ENCODE measurements around the gene CAMK2A.

CAMK2A gene

GRCh38 chr5:150204590-150204960 lies 85.0 kb downstream of the CAMK2A start (continued):
- TF ChIP-seq ZNF518A (tag by site-specific recombination; conservative IDR thresholded peaks at IDR 0.05; ENCODE audit: low read depth) (no peak), ZFHX2 (tag by site-specific recombination; conservative IDR thresholded peaks at IDR 0.05) (no peak), HOXA7 (CRISPR knock-in tag; IDR thresholded peaks at IDR 0.05; ENCODE audit: borderline replicate concordance) (no peak)

GRCh38 chr5:150203832-150204589 lies 85.6 kb downstream of the CAMK2A start:
- ChIA-PET CTCF (interaction anchor here (0.8 kb wide), 1 partner anchor 15 kb away, joined by 3 read pairs; no protein-coding TSS in a partner anchor), POLR2A (no interaction called here)
- no peak for TF ChIP-seq ZNF514 (tag by site-specific recombination; IDR thresholded peaks at IDR 0.05)
- TF ChIP-seq ZSCAN4 (tag by site-specific recombination; IDR thresholded peaks at IDR 0.05) = 0 out of 2 replicates have a peak, but pooled peaks have one; percentile 23
- TF ChIP-seq ZNF132 (tag by site-specific recombination; IDR thresholded peaks at IDR 0.05; ENCODE audit: borderline replicate concordance) = no peak

GRCh38 chr5:150202501-150202900 lies 87.1 kb downstream of the CAMK2A start:
- H3K9me3 ChIP-seq (ENCODE audit: control insufficient read depth, insufficient read depth, low read depth, low read length) = no peaks in the 10 kb centered on the region
- H3K4me3 ChIP-seq (ENCODE audit: low read depth, low read length) = no peak overlapping the region
- TF ChIP-seq WT1 (tag by site-specific recombination; IDR thresholded peaks at IDR 0.05) = no peak
- no peak for TF ChIP-seq ZNF19 (tag by site-specific recombination; IDR thresholded peaks at IDR 0.05; ENCODE audit: low read depth)
- TF ChIP-seq ZNF701 (tag by site-specific recombination; IDR thresholded peaks at IDR 0.05) = no peak
- no peak for TF ChIP-seq KLF1 (tag by site-specific recombination; IDR thresholded peaks at IDR 0.05)
- TF ChIP-seq ZNF266 (tag by site-specific recombination; IDR thresholded peaks at IDR 0.05; ENCODE audit: low read depth) = no peak
- no peak for TF ChIP-seq ZNF529 (tag by site-specific recombination; IDR thresholded peaks at IDR 0.05; ENCODE audit: insufficient replicate concordance)
- TF ChIP-seq ZNF274 (IDR thresholded peaks at IDR 0.05; ENCODE audit: low read length) = no peak
- no peak for TF ChIP-seq ZNF274 (tag by site-specific recombination; IDR thresholded peaks at IDR 0.05; ENCODE audit: borderline replicate concordance)
- TF ChIP-seq ZNF514 (tag by site-specific recombination; IDR thresholded peaks at IDR 0.05) = no peak
- TF ChIP-seq ZSCAN23 (tag by site-specific recombination; IDR thresholded peaks at IDR 0.05) = no peak
- ChIA-PET CTCF (no interaction called here), POLR2A (no interaction called here)
- H3K36me3 ChIP-seq (ENCODE audit: control insufficient read depth in 2 of 2, insufficient read depth in 1 of 2, low read length in 2 of 2) = no peaks in the 10 kb centered on the region
- H3K27ac ChIP-seq (ENCODE audit: extremely low read depth, low read depth, low read length) = no peak overlapping the region
- H3K4me1 ChIP-seq (ENCODE audit: control insufficient read depth, insufficient read depth, low read length) = no peaks in the 10 kb centered on the region

More at GRCh38 chr5:150203832-150204589, 85.6 kb downstream of the CAMK2A start:
- Histone ChIP-seq H3K27ac (ENCODE audit: extremely low read depth, low read depth, low read length) (no peak overlapping the region), H3K4me1 (ENCODE audit: control insufficient read depth, insufficient read depth, low read length) (no peaks in the 10 kb centered on the region), H3K36me3 (ENCODE audit: control insufficient read depth in 2 of 2, insufficient read depth in 1 of 2, low read length in 2 of 2) (no peaks in the 10 kb centered on the region), H3K4me3 (ENCODE audit: low read depth, low read length) (no peak overlapping the region), H3K9me3 (ENCODE audit: control insufficient read depth, insufficient read depth, low read depth, low read length) (no peaks in the 10 kb centered on the region)

All from HEK293 (cell line).